GM23338 (cell line): ENCODE measurements around the gene GLUD2. TPM values are rescaled to one million over a fixed set of nuclear protein-coding genes. Genes with fewer than 3 reads are reported as not detected.

Source experiments
- ATAC-seq: fragments of 200-7000 bp; cut with Tn5 transposase; 3 replicates; pipeline ENCODE4 v1.9.1; 2020
- DNase-seq: peaks from one replicate; pipeline ENCODE4 v3.0.0-alpha.2; 2015; ENCODE audit warnings: low spot score
- H2AFZ ChIP-seq: fragments of 200-600 bp; sonication (generic); 2 replicates; pipeline ENCODE4 v1.8.0; 2016; ENCODE audit warnings: antibody characterized with exemption, mild to moderate bottlenecking, moderate library complexity
- H3F3A ChIP-seq: fragments of 200-600 bp; sonication (generic); replicated peaks from 2 replicates; pipeline ENCODE4 v1.8.0; 2017; ENCODE audit warnings: antibody characterized with exemption, mixed run types, low read depth
- H3K27ac ChIP-seq: fragments of 200-600 bp; sonication (generic); 2 replicates; pipeline ENCODE4 v1.6.1; 2016; ENCODE audit warnings: low read depth
- H3K27me3 ChIP-seq: fragments of 200-600 bp; sonication (generic); 2 replicates; pipeline ENCODE4 v1.8.0; 2016; ENCODE audit warnings: mild to moderate bottlenecking, mixed run types, moderate library complexity; ENCODE audit not compliant: insufficient read depth
- H3K36me3 ChIP-seq: fragments of 200-600 bp; sonication (generic); 2 replicates; pipeline ENCODE4 v1.8.0; 2016; ENCODE audit warnings: mild to moderate bottlenecking; ENCODE audit not compliant: insufficient read depth
- H3K4me1 ChIP-seq: fragments of 200-600 bp; sonication (generic); 2 replicates; pipeline ENCODE4 v1.8.0; 2016; ENCODE audit warnings: mild to moderate bottlenecking, moderate library complexity; ENCODE audit not compliant: insufficient read depth
- H3K4me2 ChIP-seq: fragments of 200-600 bp; sonication (generic); 2 replicates; pipeline ENCODE4 v1.7.1; 2017; ENCODE audit warnings: mixed run types
- H3K4me3 ChIP-seq: fragments of 200-600 bp; sonication (generic); 2 replicates; pipeline ENCODE4 v1.6.1; 2016; ENCODE audit warnings: mixed run types
- H3K79me2 ChIP-seq: fragments of 200-600 bp; sonication (generic); replicated peaks from 2 replicates; pipeline ENCODE4 v1.8.0; 2017; ENCODE audit warnings: mild to moderate bottlenecking; ENCODE audit not compliant: insufficient read depth
- H3K9me2 ChIP-seq: fragments of 200-600 bp; sonication (generic); 2 replicates; pipeline ENCODE4 v1.8.0; 2017; ENCODE audit not compliant: insufficient read depth
- H4K20me1 ChIP-seq: fragments of 200-600 bp; sonication (generic); replicated peaks from 2 replicates; pipeline ENCODE4 v1.8.0; 2017; ENCODE audit warnings: mild to moderate bottlenecking; ENCODE audit not compliant: insufficient read depth
- H3K27ac Mint-ChIP-seq: 2 replicates; pipeline ENCODE4 v1.8.0; 2020; ENCODE audit warnings: inconsistent platforms, mild to moderate bottlenecking, moderate library complexity, mixed read lengths
- H3K27me3 Mint-ChIP-seq: 3 replicates; pipeline ENCODE4 v1.8.0; 2022; ENCODE audit warnings: low read depth, mild to moderate bottlenecking, moderate library complexity, mixed read lengths, inconsistent platforms; ENCODE audit not compliant: insufficient read depth, poor library complexity
- H3K36me3 Mint-ChIP-seq: 3 replicates; pipeline ENCODE4 v1.8.0; 2021; ENCODE audit warnings: low read depth, mild to moderate bottlenecking, inconsistent platforms, moderate library complexity, mixed read lengths
- H3K4me1 Mint-ChIP-seq: 3 replicates; pipeline ENCODE4 v1.8.0; 2020; ENCODE audit warnings: mild to moderate bottlenecking, inconsistent platforms, mixed read lengths
- H3K4me3 Mint-ChIP-seq: 3 replicates; pipeline ENCODE4 v1.8.0; 2021; ENCODE audit warnings: moderate library complexity, mild to moderate bottlenecking, inconsistent platforms, mixed read lengths
- H3K9me3 Mint-ChIP-seq: 3 replicates; pipeline ENCODE4 v1.8.0; 2020; ENCODE audit warnings: moderate library complexity, mild to moderate bottlenecking, inconsistent platforms, mixed read lengths
- CREB1 ChIP-seq: fragments of 250-450 bp; sonication (Bioruptor Pico); IDR thresholded peaks from 2 replicates; pipeline ENCODE4 v1.5.0; 2020; ENCODE audit warnings: low read depth, mild to moderate bottlenecking, moderate library complexity
- EZH2 ChIP-seq: fragments of 200-600 bp; sonication (generic); IDR thresholded peaks from one replicate; pipeline ENCODE4 v1.8.0; 2017; ENCODE audit warnings: antibody characterized with exemption, mild to moderate bottlenecking, low read depth; ENCODE audit not compliant: unreplicated experiment
- EZH2phosphoT487 ChIP-seq: fragments of 200-600 bp; sonication (generic); IDR thresholded peaks from one replicate; pipeline ENCODE4 v1.8.1; 2018; ENCODE audit warnings: antibody characterized with exemption; ENCODE audit not compliant: unreplicated experiment
- JUNB ChIP-seq: IDR thresholded peaks from one replicate; pipeline ENCODE4 v1.6.1; 2016; ENCODE audit warnings: antibody characterized with exemption; ENCODE audit not compliant: unreplicated experiment
- NANOG ChIP-seq: IDR thresholded peaks from 2 replicates; pipeline ENCODE4 v1.6.1; 2016; ENCODE audit warnings: antibody characterized with exemption, borderline replicate concordance
- POLR2AphosphoS5 ChIP-seq: IDR thresholded peaks from 2 replicates; pipeline ENCODE4 v1.6.1; 2016; ENCODE audit warnings: antibody characterized with exemption, low read depth
- STAT1 ChIP-seq: IDR thresholded peaks from one replicate; pipeline ENCODE4 v1.6.1; 2016; ENCODE audit warnings: antibody characterized with exemption; ENCODE audit not compliant: unreplicated experiment
- ZNF114 ChIP-seq: fragments of 250-450 bp; sonication (Bioruptor Pico); IDR thresholded peaks from 2 replicates; pipeline ENCODE4 v1.5.0; 2020; ENCODE audit warnings: mild to moderate bottlenecking, moderate library complexity
- ZNF331 ChIP-seq: fragments of 250-450 bp; sonication (Bioruptor Pico); IDR thresholded peaks from 2 replicates; pipeline ENCODE4 v1.5.0; 2020; ENCODE audit warnings: low read depth, mild to moderate bottlenecking, moderate library complexity
- polyA plus RNA-seq: library from polyadenylated mRNA; unstranded; fragments of >200 nt; fragmentation: Nextera tagmentation; extraction: Ambion mirVana; gene quantifications from 2 replicates; pipeline ENCODE4 v1.2.1, GENCODE V29; 2016
- total RNA-seq: library from RNA; depleted of rRNA; stranded (reverse); fragments of >200 nt; shearing (Covaris generic); gene quantifications from 2 replicates; pipeline ENCODE4 v1.2.3, GENCODE V29; 2014
- TF ChIP-seq, protein P1 (sequence below): fragments of 250-450 bp; sonication (Bioruptor Pico); IDR thresholded peaks from 2 replicates; pipeline ENCODE4 v1.5.0; 2020; ENCODE audit warnings: mild to moderate bottlenecking, moderate library complexity
- TF ChIP-seq, protein P2 (sequence below), 2 experiments: fragments of 200-600 bp in 1 of 2; sonication (generic) in 1 of 2; conservative IDR thresholded peaks; 2 replicates each; pipeline versions ENCODE4 v1.5.1 to v1.6.1; 2016 to 2017; ENCODE audit warnings: antibody characterized with exemption in 2 of 2, low read depth in 2 of 2, mild to moderate bottlenecking in 2 of 2, moderate library complexity in 1 of 2
- TF ChIP-seq, protein P3 (sequence below): IDR thresholded peaks from 2 replicates; pipeline ENCODE4 v1.6.1; 2016; ENCODE audit warnings: antibody characterized with exemption

GLUD2 gene
- total and polyA plus RNA-seq, 2 experiments from 2014 or later, result 0.16 to 1.5 TPM

DNA sequence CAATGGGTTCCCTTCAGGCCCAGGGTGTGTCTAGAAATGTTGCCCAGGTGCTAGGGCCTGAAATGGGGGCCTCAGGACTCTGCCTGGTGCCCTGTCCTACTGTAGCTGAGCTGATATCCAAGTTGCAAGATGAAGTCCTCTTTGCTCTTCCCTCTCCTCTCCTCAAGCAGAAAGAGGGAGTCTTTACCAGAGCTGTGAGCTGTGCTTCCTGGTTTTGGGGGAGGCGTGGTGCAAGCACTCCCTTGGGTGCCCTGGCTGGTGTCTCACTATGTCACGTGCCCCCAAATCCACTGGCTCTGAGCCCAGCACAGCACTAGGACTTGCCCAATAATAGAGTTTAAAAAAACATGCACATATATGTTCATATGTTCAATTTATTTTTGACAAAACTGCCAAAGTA lies 32.6 kb upstream of the GLUD2 start:
- H3K4me2 ChIP-seq, result no peak overlapping the region
- no peaks in the 10 kb centered on the region for H3K36me3 ChIP-seq
- Mint-ChIP-seq H3K27ac (no peak overlapping the region), H3K4me3 (no peak overlapping the region), H3K4me1 (no peaks in the 10 kb centered on the region), H3K27me3 (peaks cover 3% of the 10 kb centered on the region), H3K9me3 (no peaks in the 10 kb centered on the region), H3K36me3 (no peaks in the 10 kb centered on the region)
- H3K4me3 ChIP-seq, result no peak overlapping the region
- TF ChIP-seq, protein P1, sequence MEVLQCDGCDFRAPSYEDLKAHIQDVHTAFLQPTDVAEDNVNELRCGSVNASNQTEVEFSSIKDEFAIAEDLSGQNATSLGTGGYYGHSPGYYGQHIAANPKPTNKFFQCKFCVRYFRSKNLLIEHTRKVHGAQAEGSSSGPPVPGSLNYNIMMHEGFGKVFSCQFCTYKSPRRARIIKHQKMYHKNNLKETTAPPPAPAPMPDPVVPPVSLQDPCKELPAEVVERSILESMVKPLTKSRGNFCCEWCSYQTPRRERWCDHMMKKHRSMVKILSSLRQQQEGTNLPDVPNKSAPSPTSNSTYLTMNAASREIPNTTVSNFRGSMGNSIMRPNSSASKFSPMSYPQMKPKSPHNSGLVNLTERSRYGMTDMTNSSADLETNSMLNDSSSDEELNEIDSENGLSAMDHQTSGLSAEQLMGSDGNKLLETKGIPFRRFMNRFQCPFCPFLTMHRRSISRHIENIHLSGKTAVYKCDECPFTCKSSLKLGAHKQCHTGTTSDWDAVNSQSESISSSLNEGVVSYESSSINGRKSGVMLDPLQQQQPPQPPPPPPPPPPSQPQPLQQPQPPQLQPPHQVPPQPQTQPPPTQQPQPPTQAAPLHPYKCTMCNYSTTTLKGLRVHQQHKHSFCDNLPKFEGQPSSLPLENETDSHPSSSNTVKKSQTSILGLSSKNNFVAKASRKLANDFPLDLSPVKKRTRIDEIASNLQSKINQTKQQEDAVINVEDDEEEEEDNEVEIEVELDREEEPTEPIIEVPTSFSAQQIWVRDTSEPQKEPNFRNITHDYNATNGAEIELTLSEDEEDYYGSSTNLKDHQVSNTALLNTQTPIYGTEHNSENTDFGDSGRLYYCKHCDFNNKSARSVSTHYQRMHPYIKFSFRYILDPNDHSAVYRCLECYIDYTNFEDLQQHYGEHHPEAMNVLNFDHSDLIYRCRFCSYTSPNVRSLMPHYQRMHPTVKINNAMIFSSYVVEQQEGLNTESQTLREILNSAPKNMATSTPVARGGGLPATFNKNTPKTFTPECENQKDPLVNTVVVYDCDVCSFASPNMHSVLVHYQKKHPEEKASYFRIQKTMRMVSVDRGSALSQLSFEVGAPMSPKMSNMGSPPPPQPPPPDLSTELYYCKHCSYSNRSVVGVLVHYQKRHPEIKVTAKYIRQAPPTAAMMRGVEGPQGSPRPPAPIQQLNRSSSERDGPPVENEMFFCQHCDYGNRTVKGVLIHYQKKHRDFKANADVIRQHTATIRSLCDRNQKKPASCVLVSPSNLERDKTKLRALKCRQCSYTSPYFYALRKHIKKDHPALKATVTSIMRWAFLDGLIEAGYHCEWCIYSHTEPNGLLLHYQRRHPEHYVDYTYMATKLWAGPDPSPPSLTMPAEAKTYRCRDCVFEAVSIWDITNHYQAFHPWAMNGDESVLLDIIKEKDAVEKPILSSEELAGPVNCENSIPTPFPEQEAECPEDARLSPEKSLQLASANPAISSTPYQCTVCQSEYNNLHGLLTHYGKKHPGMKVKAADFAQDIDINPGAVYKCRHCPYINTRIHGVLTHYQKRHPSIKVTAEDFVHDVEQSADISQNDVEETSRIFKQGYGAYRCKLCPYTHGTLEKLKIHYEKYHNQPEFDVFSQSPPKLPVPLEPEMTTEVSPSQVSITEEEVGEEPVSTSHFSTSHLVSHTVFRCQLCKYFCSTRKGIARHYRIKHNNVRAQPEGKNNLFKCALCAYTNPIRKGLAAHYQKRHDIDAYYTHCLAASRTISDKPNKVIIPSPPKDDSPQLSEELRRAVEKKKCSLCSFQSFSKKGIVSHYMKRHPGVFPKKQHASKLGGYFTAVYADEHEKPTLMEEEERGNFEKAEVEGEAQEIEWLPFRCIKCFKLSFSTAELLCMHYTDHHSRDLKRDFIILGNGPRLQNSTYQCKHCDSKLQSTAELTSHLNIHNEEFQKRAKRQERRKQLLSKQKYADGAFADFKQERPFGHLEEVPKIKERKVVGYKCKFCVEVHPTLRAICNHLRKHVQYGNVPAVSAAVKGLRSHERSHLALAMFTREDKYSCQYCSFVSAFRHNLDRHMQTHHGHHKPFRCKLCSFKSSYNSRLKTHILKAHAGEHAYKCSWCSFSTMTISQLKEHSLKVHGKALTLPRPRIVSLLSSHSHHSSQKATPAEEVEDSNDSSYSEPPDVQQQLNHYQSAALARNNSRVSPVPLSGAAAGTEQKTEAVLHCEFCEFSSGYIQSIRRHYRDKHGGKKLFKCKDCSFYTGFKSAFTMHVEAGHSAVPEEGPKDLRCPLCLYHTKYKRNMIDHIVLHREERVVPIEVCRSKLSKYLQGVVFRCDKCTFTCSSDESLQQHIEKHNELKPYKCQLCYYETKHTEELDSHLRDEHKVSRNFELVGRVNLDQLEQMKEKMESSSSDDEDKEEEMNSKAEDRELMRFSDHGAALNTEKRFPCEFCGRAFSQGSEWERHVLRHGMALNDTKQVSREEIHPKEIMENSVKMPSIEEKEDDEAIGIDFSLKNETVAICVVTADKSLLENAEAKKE (CRISPR knock-in tag), result no peak
- TF ChIP-seq POLR2AphosphoS5 (no peak), STAT1 (no peak), ZNF331 (no peak), CREB1 (CRISPR knock-in tag) (no peak), JUNB (no peak), EZH2 (no peak), NANOG (no peak), ZNF114 (CRISPR knock-in tag) (no peak), EZH2phosphoT487 (no peak)
- TF ChIP-seq, protein P2, sequence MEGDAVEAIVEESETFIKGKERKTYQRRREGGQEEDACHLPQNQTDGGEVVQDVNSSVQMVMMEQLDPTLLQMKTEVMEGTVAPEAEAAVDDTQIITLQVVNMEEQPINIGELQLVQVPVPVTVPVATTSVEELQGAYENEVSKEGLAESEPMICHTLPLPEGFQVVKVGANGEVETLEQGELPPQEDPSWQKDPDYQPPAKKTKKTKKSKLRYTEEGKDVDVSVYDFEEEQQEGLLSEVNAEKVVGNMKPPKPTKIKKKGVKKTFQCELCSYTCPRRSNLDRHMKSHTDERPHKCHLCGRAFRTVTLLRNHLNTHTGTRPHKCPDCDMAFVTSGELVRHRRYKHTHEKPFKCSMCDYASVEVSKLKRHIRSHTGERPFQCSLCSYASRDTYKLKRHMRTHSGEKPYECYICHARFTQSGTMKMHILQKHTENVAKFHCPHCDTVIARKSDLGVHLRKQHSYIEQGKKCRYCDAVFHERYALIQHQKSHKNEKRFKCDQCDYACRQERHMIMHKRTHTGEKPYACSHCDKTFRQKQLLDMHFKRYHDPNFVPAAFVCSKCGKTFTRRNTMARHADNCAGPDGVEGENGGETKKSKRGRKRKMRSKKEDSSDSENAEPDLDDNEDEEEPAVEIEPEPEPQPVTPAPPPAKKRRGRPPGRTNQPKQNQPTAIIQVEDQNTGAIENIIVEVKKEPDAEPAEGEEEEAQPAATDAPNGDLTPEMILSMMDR (conservative IDR thresholded peaks at IDR 0.05; ENCODE audit: low read depth in 2 of 2), result no peak
- TF ChIP-seq, protein P3, sequence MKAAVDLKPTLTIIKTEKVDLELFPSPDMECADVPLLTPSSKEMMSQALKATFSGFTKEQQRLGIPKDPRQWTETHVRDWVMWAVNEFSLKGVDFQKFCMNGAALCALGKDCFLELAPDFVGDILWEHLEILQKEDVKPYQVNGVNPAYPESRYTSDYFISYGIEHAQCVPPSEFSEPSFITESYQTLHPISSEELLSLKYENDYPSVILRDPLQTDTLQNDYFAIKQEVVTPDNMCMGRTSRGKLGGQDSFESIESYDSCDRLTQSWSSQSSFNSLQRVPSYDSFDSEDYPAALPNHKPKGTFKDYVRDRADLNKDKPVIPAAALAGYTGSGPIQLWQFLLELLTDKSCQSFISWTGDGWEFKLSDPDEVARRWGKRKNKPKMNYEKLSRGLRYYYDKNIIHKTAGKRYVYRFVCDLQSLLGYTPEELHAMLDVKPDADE, result no peak
- H2AFZ ChIP-seq, result no peak overlapping the region
- H3K27ac ChIP-seq, result no peak overlapping the region
- H3K4me1 ChIP-seq, result no peaks in the 10 kb centered on the region
- no peaks in the 10 kb centered on the region for H3K9me2 ChIP-seq
- ATAC-seq, result no peak
- no peak for DNase-seq
- H3F3A ChIP-seq, result no peaks in the 10 kb centered on the region
- no peaks in the 10 kb centered on the region for H4K20me1 ChIP-seq
- H3K27me3 ChIP-seq, result no peaks in the 10 kb centered on the region
- H3K79me2 ChIP-seq, result no peaks in the 10 kb centered on the region
